GM10266 (cell line): Measurements from ENCODE around the gene CTNNA2.

Source experiments
- DNase-seq: peaks from one replicate; pipeline ENCODE4 v3.0.0; 2012; ENCODE audit errors: extremely low spot score
- CTCF ChIP-seq: IDR thresholded peaks from 2 replicates; pipeline ENCODE4 v1.5.1; 2012; ENCODE audit warnings: mild to moderate bottlenecking, low read depth; ENCODE audit not compliant: control insufficient read depth, insufficient read depth; ENCODE audit errors: missing control alignments

Gene CTNNA2

GRCh38 chr2:80151248-80151647 is 638.4 kb downstream of the CTNNA2 start:
- TF ChIP-seq CTCF = no peak
- DNase-seq = no peak

- DNase-seq = no peak
- no peak for TF ChIP-seq CTCF
Measured at GRCh38 chr2:80151651-80152050, 638.8 kb downstream of the CTNNA2 start.

GRCh38 chr2:80153151-80153550 is 640.3 kb downstream of the CTNNA2 start:
- DNase-seq = no peak
- TF ChIP-seq CTCF = no peak

- no peak for TF ChIP-seq CTCF
- DNase-seq = no peak
Measured at GRCh38 chr2:80153768-80154167, 640.9 kb downstream of the CTNNA2 start.

GRCh38 chr2:80154231-80154915 is 641.5 kb downstream of the CTNNA2 start:
- TF ChIP-seq CTCF = no peak
- no peak for DNase-seq

GRCh38 chr2:80164375-80164774 is 651.5 kb downstream of the CTNNA2 start:
- no peak for TF ChIP-seq CTCF
- DNase-seq = no peak

- no peak for TF ChIP-seq CTCF
- DNase-seq = no peak
Measured at GRCh38 chr2:80166483-80167171, 653.8 kb downstream of the CTNNA2 start.
